Naive thymus-derived CD8-positive, alpha-beta T cell (primary cell): Measurements from ENCODE around the gene MAPKAP1. TPM values are rescaled to one million over a fixed set of nuclear protein-coding genes. Genes with fewer than 3 reads are reported as not detected.

Experiments used
- ATAC-seq, 2 donors: fragments of 150-1000 bp; cut with Tn5 transposase in 1 of 2; sonication (Bioruptor Pico), chemical (Tn5 transposase) in 1 of 2; 1 replicate in 1 of 2; 2 replicates in 1 of 2; pipeline ENCODE4 v1.10.0; 2021; ENCODE audit warnings: mild to moderate bottlenecking in 2 of 2, moderate library complexity in 2 of 2
- POLR2A ChIA-PET: fragments of 350-600 bp; sonication (Branson Sonifier 250); formaldehyde crosslinking; loops from one replicate; lab custom pipeline; 2021; ENCODE audit warnings: antibody characterized with exemption; lab: Charles Lee
- DNase-seq, 10 donors: peaks; one replicate each; pipeline versions ENCODE4 v3.0.0 to v3.0.0-alpha.2; 2020 to 2022
- H3K27ac Mint-ChIP-seq, 10 donors: one replicate each; pipeline ENCODE4 v1.8.0; 2020 to 2022; ENCODE audit warnings: mild to moderate bottlenecking in 10 of 10, mixed read lengths in 10 of 10, moderate library complexity in 4 of 10, inconsistent platforms in 1 of 10
- H3K27me3 Mint-ChIP-seq, 5 donors: one replicate each; pipeline ENCODE4 v1.8.0; 2021 to 2022; ENCODE audit warnings: mixed read lengths in 5 of 5
- H3K36me3 Mint-ChIP-seq, 3 donors: one replicate each; pipeline ENCODE4 v1.8.0; 2020 to 2022; ENCODE audit warnings: mixed read lengths in 3 of 3, mild to moderate bottlenecking in 2 of 3, inconsistent platforms in 1 of 3
- H3K4me1 Mint-ChIP-seq, 4 donors: one replicate each; pipeline ENCODE4 v1.8.0; 2021 to 2022; ENCODE audit warnings: mixed read lengths in 4 of 4
- H3K4me3 Mint-ChIP-seq, 10 donors: one replicate each; pipeline ENCODE4 v1.8.0; 2020 to 2022; ENCODE audit warnings: mild to moderate bottlenecking in 10 of 10, mixed read lengths in 10 of 10, moderate library complexity in 6 of 10, inconsistent platforms in 1 of 10
- H3K9me3 Mint-ChIP-seq, 9 donors: one replicate each; pipeline ENCODE4 v1.8.0; 2020 to 2022; ENCODE audit warnings: mixed read lengths in 9 of 9, mild to moderate bottlenecking in 3 of 9, inconsistent platforms in 1 of 9, moderate library complexity in 1 of 9
- polyA plus RNA-seq, 3 donors: library from polyadenylated mRNA; unstranded; fragments of 300-500 nt; fragmentation: Illumina TruSeq; gene quantifications; one replicate each; pipeline ENCODE4 v1.2.3, GENCODE V29; 2021
- total RNA-seq, 8 experiments: library from RNA in 2 of 8; stranded (reverse) in 2 of 8; gene quantifications; one replicate each; pipeline ENCODE4 v1.2.3 and lab custom pipeline; 2021 to 2026

MAPKAP1 gene
- total and polyA plus RNA-seq, 5 experiments from 2014 or later: 50.0 to 69.6 (median 53.5) TPM

GRCh38 chr9:125484350-125485282, 222.4 kb downstream of the MAPKAP1 start:
- POLR2A ChIA-PET: no interaction called here
- no peak for DNase-seq
- Mint-ChIP-seq H3K36me3 (peaks cover 0 to 66% (median 21%) of the 10 kb centered on the region in 3 donors), H3K4me3 (no peak overlapping the region), H3K27me3 (no peaks in the 10 kb centered on the region), H3K27ac (no peak overlapping the region), H3K9me3 (peaks cover 0 to 1% (median 0%) of the 10 kb centered on the region in 9 donors), H3K4me1 (peaks cover 0 to 5% (median 0%) of the 10 kb centered on the region in 4 donors)
- ATAC-seq: no peak

DNA sequence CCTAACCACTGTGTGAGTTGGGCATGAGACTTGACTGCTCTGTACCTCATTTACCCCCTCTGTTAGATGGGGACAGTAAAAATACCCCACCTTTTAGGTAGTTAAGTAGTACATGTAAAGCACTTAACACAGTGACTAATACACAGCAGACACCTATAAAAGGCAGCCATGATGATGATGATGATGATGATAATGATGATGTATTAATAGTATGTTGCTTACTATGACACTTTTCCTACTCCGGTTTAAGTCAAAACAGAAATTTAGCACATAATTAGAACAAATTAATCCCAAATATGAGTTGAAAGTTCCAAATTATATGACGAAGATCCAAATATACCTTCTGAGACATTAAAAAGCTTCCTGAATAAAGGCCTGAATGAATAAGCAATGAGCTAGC, 223.3 kb downstream of the MAPKAP1 start:
- Mint-ChIP-seq H3K36me3 (peaks cover 0 to 68% (median 23%) of the 10 kb centered on the region in 3 donors), H3K27ac (no peak overlapping the region), H3K4me3 (no peak overlapping the region), H3K4me1 (peaks cover 0 to 2% (median 0%) of the 10 kb centered on the region in 4 donors), H3K9me3 (peaks cover 0 to 1% (median 0%) of the 10 kb centered on the region in 9 donors), H3K27me3 (no peaks in the 10 kb centered on the region)
- ATAC-seq: no peak
- POLR2A ChIA-PET: no interaction called here
- DNase-seq: no peak

- Mint-ChIP-seq H3K36me3 (peaks cover 0 to 83% (median 28%) of the 10 kb centered on the region in 3 donors), H3K9me3 (no peaks in the 10 kb centered on the region), H3K4me1 (peaks cover 0 to 4% (median 0%) of the 10 kb centered on the region in 4 donors), H3K27me3 (no peaks in the 10 kb centered on the region), H3K27ac (no peak overlapping the region), H3K4me3 (no peak overlapping the region)
- POLR2A ChIA-PET: no interaction called here
- ATAC-seq (no peak), DNase-seq (no peak)
Measured at GRCh38 chr9:125479846-125480615, 227.0 kb downstream of the MAPKAP1 start.

DNA sequence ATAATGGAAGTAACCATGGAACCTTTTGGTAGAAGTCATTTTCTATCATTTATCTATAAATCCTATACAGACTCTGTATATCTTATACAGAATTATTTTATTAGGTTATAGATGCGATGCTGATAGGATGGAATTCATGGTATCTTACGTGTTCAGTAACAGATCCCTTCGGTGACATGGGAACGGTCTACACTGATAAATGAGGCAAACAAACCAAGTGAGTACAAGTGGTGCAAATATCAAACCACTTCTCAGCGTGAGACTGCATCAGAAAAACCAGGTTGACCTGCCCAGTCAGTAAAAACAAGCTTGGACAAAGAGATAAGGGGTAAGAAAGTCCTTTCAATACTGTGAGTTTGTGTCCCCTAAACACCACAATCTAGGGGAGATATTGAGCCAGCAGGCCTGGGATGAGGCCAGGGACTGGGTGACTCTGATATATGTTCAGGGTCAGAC, 229.9 kb downstream of the MAPKAP1 start:
- ATAC-seq (no peak), DNase-seq (no peak)
- H3K4me3 Mint-ChIP-seq: no peak overlapping the region
- POLR2A ChIA-PET: no interaction called here
- no peak overlapping the region for H3K27ac Mint-ChIP-seq
- H3K27me3 Mint-ChIP-seq: no peaks in the 10 kb centered on the region
- H3K36me3 Mint-ChIP-seq: peaks cover 0 to 66% (median 14%) of the 10 kb centered on the region in 3 donors
- H3K4me1 Mint-ChIP-seq: peaks cover 0 to 4% (median 0%) of the 10 kb centered on the region in 4 donors
- no peaks in the 10 kb centered on the region for H3K9me3 Mint-ChIP-seq

DNA sequence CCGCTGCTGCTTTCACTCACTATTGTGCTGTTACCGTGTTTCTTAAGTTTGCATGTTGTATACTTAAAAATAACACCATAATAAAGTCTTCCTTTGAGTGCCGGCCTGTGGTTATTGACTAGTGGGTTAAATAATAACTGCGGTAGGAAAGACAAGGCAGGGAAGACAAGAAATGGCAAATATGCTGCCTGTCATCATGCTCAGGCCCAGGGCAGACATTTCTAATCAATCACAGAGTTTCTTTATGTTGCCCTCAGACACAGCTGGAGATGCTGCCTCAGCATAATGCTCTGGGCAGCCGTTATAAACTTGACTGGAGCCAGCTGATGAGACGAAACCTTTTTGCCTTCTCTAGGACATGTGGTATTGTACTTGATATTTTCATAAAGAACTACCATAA, 230.4 kb downstream of the MAPKAP1 start:
- Mint-ChIP-seq H3K36me3 (peaks cover 0 to 66% (median 13%) of the 10 kb centered on the region in 3 donors), H3K4me1 (peaks cover 0 to 4% (median 0%) of the 10 kb centered on the region in 4 donors), H3K27ac (no peak overlapping the region), H3K27me3 (no peaks in the 10 kb centered on the region), H3K9me3 (no peaks in the 10 kb centered on the region), H3K4me3 (no peak overlapping the region)
- DNase-seq: no peak
- ATAC-seq: no peak
- POLR2A ChIA-PET: no interaction called here

DNA sequence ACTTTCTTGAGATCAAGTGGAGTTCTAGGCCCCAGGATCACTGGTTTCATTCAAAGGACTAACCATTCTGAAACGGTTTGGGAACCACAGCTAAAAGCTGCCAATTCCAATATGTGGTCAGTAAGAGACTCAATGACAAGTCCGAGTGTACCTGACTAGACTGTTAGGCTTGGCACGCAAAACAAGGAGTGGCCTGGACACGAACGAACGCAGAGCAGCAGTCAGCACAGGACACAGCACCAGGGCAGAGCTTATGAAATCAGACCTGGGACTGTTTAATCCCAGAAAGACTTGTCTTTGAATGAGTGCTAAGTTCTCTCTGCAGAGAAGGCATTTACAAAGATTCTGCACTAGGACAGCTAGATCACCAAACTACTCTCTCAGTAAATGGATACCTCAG, 231.6 kb downstream of the MAPKAP1 start:
- Mint-ChIP-seq H3K4me3 (no peak overlapping the region), H3K27me3 (no peaks in the 10 kb centered on the region), H3K36me3 (peaks cover 0 to 66% (median 13%) of the 10 kb centered on the region in 3 donors), H3K4me1 (peaks cover 0 to 8% (median 0%) of the 10 kb centered on the region in 4 donors), H3K27ac (no peak overlapping the region), H3K9me3 (no peaks in the 10 kb centered on the region)
- DNase-seq: no peak
- POLR2A ChIA-PET: no interaction called here
- no peak for ATAC-seq

DNA sequence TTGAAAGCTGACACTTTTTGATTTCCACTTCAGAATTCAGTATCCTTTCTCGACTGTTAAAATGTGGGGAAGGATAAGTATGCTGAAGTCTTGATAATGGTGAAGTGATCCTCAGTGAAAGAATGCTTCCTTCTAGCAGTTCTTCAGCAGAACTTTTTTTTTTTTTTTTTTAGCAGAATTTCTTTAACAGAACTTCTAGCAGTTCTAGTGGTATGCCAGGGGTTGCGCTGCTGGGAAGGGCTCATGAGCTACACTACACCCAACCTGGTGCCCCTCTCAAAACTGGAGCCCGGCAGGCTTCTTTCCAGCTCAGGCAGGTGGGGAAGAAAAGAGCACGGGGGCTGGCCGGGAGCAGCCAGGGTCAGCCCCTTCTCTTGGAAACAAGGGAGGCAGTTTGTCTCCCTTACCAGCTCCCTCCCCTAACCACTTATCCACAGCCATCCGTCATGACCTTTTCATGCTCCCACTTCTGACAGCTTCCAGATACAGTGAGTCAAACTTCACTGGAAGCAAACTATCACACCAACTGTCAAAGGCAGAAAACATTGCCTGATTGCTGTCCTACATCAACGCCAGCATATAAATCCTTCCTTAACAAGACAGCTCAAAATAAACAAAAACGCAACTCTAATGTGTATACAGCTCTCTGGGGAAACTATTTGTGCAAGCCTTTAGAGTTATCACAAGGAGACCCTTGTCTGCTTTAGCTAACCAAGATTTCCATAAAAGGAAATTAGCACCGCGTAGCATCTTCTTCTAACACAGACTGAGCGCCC, 233.9 kb downstream of the MAPKAP1 start:
- no peak overlapping the region for H3K27ac Mint-ChIP-seq
- no peaks in the 10 kb centered on the region for H3K27me3 Mint-ChIP-seq
- DNase-seq (no peak), ATAC-seq (no peak)
- H3K4me1 Mint-ChIP-seq: peaks cover 0 to 8% (median 0%) of the 10 kb centered on the region in 4 donors
- no peak overlapping the region for H3K4me3 Mint-ChIP-seq
- POLR2A ChIA-PET: interaction anchor here (0.7 kb wide), 1 partner anchor 120 kb away, joined by 4 read pairs; no protein-coding TSS in a partner anchor
- H3K36me3 Mint-ChIP-seq: peaks cover 0 to 66% (median 2%) of the 10 kb centered on the region in 3 donors
- no peaks in the 10 kb centered on the region for H3K9me3 Mint-ChIP-seq

DNA sequence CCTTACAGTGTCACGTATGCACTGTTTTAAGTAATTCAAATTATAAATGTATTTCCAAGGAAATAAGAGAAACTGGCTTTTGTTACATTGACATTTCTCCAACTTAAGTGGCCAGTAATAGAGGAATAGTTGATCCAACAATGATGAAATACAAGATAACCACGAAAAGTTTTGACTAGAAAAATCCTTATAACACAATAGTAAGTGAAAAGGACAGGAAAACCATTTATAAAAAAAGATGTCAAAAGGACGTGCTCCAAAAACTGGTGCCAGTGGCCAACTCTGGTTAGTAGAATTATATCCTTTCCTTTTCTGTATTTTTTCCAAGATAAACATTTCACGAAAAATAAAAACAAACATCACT, 234.5 kb downstream of the MAPKAP1 start:
- H3K4me1 Mint-ChIP-seq: peaks cover 0 to 8% (median 0%) of the 10 kb centered on the region in 4 donors
- POLR2A ChIA-PET: no interaction called here
- DNase-seq: no peak
- H3K9me3 Mint-ChIP-seq: no peaks in the 10 kb centered on the region
- H3K4me3 Mint-ChIP-seq: no peak overlapping the region
- no peak for ATAC-seq
- no peaks in the 10 kb centered on the region for H3K27me3 Mint-ChIP-seq
- no peak overlapping the region for H3K27ac Mint-ChIP-seq
- peaks cover 0 to 66% (median 3%) of the 10 kb centered on the region in 3 donors for H3K36me3 Mint-ChIP-seq

DNA sequence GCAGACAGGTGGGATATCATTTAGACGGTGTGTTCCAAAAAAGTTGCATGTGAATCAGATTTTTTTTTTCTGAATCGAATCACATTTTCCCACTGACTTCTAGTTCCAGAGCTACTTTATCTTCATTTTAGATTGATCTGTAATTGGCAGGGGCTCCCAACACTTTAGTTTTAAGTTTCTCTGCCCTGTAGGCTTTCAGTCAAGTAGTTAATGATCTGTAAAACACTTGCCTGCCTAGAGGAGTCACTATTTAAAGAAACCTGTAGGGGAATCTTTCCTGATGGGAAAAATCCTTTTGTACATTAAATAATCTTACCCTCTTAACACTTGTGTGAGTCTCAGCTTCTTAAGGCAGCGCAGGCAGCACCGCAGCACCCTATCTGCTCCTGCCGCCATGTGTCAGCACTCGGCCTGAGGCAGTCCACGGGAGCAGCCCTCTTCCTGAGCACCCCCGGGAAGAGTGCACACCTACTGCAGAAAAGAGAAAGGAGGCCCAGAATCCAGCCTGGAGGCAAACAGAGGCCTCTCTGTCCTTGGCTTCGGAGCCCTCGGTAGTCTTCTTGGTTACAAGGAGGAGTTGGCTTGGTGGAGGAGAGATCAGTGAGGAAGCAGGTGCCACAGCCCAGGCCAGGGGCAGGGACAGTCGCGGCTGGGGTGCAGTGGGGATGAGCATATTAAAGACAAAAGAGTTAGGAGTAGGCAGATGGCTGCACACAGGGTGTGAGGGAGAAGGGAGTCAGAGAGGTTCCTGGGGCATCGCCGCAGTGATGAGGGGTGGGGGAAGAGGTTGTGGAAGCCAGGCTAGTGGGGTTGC, 236.0 kb downstream of the MAPKAP1 start:
- ATAC-seq (no peak), DNase-seq (no peak)
- Mint-ChIP-seq H3K27ac (peak overlapping the region in 2 of 10 donors; percentile 27 to 59), H3K9me3 (no peaks in the 10 kb centered on the region), H3K36me3 (peaks cover 0 to 58% (median 1%) of the 10 kb centered on the region in 3 donors), H3K4me1 (peaks cover 0 to 7% (median 0%) of the 10 kb centered on the region in 4 donors), H3K27me3 (no peaks in the 10 kb centered on the region), H3K4me3 (no peak overlapping the region)
- POLR2A ChIA-PET: no interaction called here

GRCh38 chr9:125470189-125470588, 236.8 kb downstream of the MAPKAP1 start:
- Mint-ChIP-seq H3K4me1 (peaks cover 0 to 6% (median 0%) of the 10 kb centered on the region in 4 donors), H3K27ac (no peak overlapping the region), H3K4me3 (no peak overlapping the region), H3K9me3 (no peaks in the 10 kb centered on the region), H3K36me3 (peaks cover 0 to 51% (median 1%) of the 10 kb centered on the region in 3 donors), H3K27me3 (no peaks in the 10 kb centered on the region)
- ATAC-seq (no peak), DNase-seq (no peak)
- POLR2A ChIA-PET: no interaction called here

DNA sequence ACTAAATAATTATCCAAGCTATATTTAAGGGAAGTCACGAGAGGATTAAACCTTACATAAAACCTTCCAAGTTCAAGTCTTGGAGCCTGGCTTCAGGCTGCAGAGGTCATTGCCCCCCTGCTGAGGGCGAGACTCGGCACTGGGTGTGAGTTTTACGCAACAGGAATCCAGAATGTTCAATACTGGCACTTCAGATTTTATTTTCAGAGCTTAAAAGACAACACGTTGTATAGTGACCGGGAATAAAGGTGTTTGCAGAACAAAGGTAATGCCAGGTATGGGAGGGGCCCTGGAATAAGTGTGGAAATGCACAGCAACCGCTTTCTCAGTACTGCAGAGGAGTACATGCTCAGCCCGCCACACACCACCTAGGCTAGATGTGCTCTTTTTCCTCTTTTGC, 238.4 kb downstream of the MAPKAP1 start:
- H3K4me3 Mint-ChIP-seq: no peak overlapping the region
- no peaks in the 10 kb centered on the region for H3K27me3 Mint-ChIP-seq

More for the DNA sequence above, 238.4 kb downstream of the MAPKAP1 start:
- no peak for ATAC-seq
- H3K4me1 Mint-ChIP-seq: peaks cover 0 to 5% (median 0%) of the 10 kb centered on the region in 4 donors
- no peak for DNase-seq
- H3K27ac Mint-ChIP-seq: no peak overlapping the region
- POLR2A ChIA-PET: no interaction called here
- no peaks in the 10 kb centered on the region for H3K9me3 Mint-ChIP-seq
- peaks cover 0 to 51% (median 4%) of the 10 kb centered on the region in 3 donors for H3K36me3 Mint-ChIP-seq
